ENCODE results near the gene PROK2.

DNA sequence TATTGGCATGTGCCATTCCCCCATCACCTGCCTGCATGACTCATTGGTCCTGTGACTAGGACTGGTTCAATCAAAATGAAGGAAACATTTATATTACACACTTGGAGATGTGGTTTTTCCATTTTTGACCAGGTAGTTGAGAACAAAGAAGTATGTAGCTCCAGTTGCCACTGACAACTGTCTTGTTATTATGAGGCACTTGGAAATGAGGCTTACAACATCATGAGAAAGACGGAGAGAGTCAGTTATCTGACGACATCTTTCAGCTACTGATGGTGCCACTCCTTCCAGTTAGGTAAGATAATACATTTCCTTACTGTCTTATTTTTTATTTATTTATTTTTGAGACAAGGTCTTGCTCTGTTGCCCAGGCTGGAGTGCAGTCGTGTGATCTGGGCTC lies 21.8 kb upstream of the PROK2 start:
- no peak for TF ChIP-seq CTCF (IDR thresholded peaks at IDR 0.05)
- TF ChIP-seq POLR2A (IDR thresholded peaks at IDR 0.05) = no peak

Data from right lobe of liver (tissue), 4 donors.